H1 (cell line): Measurements from ENCODE around the gene EIF2S2. TPM values are rescaled to one million over a fixed set of nuclear protein-coding genes. Genes with fewer than 3 reads are reported as not detected.

Experiments used
- CTCF ChIA-PET: fragments of 300-600 bp; sonication (Branson Sonifier 250); formaldehyde crosslinking; loops from one replicate; lab custom pipeline; 2021; ENCODE audit not compliant: partially characterized antibody; lab: Charles Lee
- POLR2A ChIA-PET: fragments of 300-600 bp; sonication (Branson Sonifier 250); formaldehyde crosslinking; loops from one replicate; lab custom pipeline; 2021; ENCODE audit warnings: inconsistent platforms; ENCODE audit not compliant: partially characterized antibody; lab: Charles Lee
- DNase-seq, 2 experiments: peaks; one replicate each; pipeline versions ENCODE4 v3.0.0 to v3.0.0-alpha.2; 2010 to 2022; ENCODE audit warnings: low spot score in 2 of 2, low read depth in 1 of 2, mixed read lengths in 1 of 2
- FAIRE-seq: peaks from 2 replicates; lab custom pipeline; 2011; peaks lifted over from hg19 to GRCh38; lab: Jason Lieb, UNC
- H2AFZ ChIP-seq: 2 replicates; pipeline ENCODE4 v1.8.1; 2012; ENCODE audit warnings: low read length, inconsistent platforms
- H2AK5ac ChIP-seq: 2 replicates; pipeline ENCODE4 v1.6.1; 2013; ENCODE audit warnings: low read depth, low read length
- H2BK120ac ChIP-seq: replicated peaks from 2 replicates; pipeline ENCODE3; 2013; ENCODE audit warnings: low read depth, low read length, inconsistent platforms
- H2BK12ac ChIP-seq: 2 replicates; pipeline ENCODE4 v1.6.1; 2013; ENCODE audit warnings: low read depth, low read length
- H2BK15ac ChIP-seq: 2 replicates; pipeline ENCODE4 v1.6.1; 2013; ENCODE audit warnings: low read length
- H2BK20ac ChIP-seq: 2 replicates; pipeline ENCODE4 v1.6.1; 2013; ENCODE audit warnings: low read length
- H2BK5ac ChIP-seq: 2 replicates; pipeline ENCODE4 v1.6.1; 2013; ENCODE audit warnings: low read depth, low read length
- H3K14ac ChIP-seq: 2 replicates; pipeline ENCODE4 v1.6.1; 2013; ENCODE audit warnings: inconsistent platforms; ENCODE audit not compliant: insufficient read length
- H3K18ac ChIP-seq: 2 replicates; pipeline ENCODE4 v1.6.1; 2013; ENCODE audit warnings: low read length; ENCODE audit errors: extremely low read depth
- H3K23ac ChIP-seq: 2 replicates; pipeline ENCODE4 v1.6.1; 2013; ENCODE audit warnings: inconsistent platforms; ENCODE audit not compliant: insufficient read length
- H3K23me2 ChIP-seq: 2 replicates; pipeline ENCODE4 v1.6.1; 2013; ENCODE audit warnings: low read depth, low read length
- H3K27ac ChIP-seq: 2 replicates; pipeline ENCODE4 v1.6.1; 2011; ENCODE audit warnings: low read depth, low read length, inconsistent platforms
- H3K27me3 ChIP-seq, 4 experiments: replicated peaks in 1 of 4; 1 replicate in 1 of 4; 2 replicates in 3 of 4; pipeline versions ENCODE4 v1.6.1 to v1.8.1; 2011 to 2013; ENCODE audit warnings: low read length in 3 of 4, mild to moderate bottlenecking in 3 of 4, inconsistent platforms in 2 of 4, mixed read lengths in 2 of 4, moderate library complexity in 1 of 4; ENCODE audit not compliant: control insufficient read depth in 3 of 4, insufficient read depth in 3 of 4; ENCODE audit errors: extremely low read depth in 1 of 4
- H3K36me3 ChIP-seq, 4 experiments: 2 replicates each; pipeline versions ENCODE4 v1.6.1 to v1.8.1; 2011 to 2013; ENCODE audit warnings: mild to moderate bottlenecking in 4 of 4, low read length in 3 of 4, moderate library complexity in 2 of 4, control low read depth in 1 of 4, inconsistent platforms in 1 of 4; ENCODE audit not compliant: insufficient read depth in 4 of 4, control insufficient read depth in 2 of 4
- H3K4ac ChIP-seq: replicated peaks from 2 replicates; pipeline ENCODE3; 2013; ENCODE audit warnings: low read length, low read depth, mixed read lengths, inconsistent platforms; ENCODE audit not compliant: insufficient read length
- H3K4me1 ChIP-seq, 4 experiments: replicated peaks in 1 of 4; 1 replicate in 1 of 4; 2 replicates in 3 of 4; pipeline versions ENCODE4 v1.6.1 to v1.8.1; 2011 to 2013; ENCODE audit warnings: low read length in 3 of 4, inconsistent platforms in 2 of 4, mixed read lengths in 1 of 4; ENCODE audit not compliant: insufficient read depth in 4 of 4, control insufficient read depth in 3 of 4
- H3K4me2 ChIP-seq, 2 experiments: 2 replicates each; pipeline versions ENCODE4 v1.6.1 to v1.8.1; 2011 to 2013; ENCODE audit warnings: low read depth in 2 of 2, low read length in 2 of 2, control low read depth in 1 of 2, inconsistent platforms in 1 of 2, mild to moderate bottlenecking in 1 of 2; ENCODE audit not compliant: insufficient read depth in 1 of 2
- H3K4me3 ChIP-seq, 4 experiments: fragments of 200-600, 300-600 bp in 1 of 4; sonication (generic), shearing (Covaris generic), sonication (Bioruptor Twin) in 1 of 4; 2 replicates each; pipeline versions ENCODE4 v1.5.1 to v1.8.1; 2011 to 2016; ENCODE audit warnings: low read length in 4 of 4, low read depth in 3 of 4, control low read depth in 2 of 4, inconsistent platforms in 2 of 4, mild to moderate bottlenecking in 2 of 4, mixed read lengths in 1 of 4, moderate library complexity in 1 of 4; ENCODE audit not compliant: insufficient read depth in 2 of 4; ENCODE audit errors: extremely low read depth in 1 of 4
- H3K56ac ChIP-seq: replicated peaks from 2 replicates; pipeline ENCODE3; 2013; ENCODE audit warnings: low read depth, mild to moderate bottlenecking, mixed read lengths, low read length, inconsistent platforms; ENCODE audit not compliant: insufficient read length
- H3K79me1 ChIP-seq: 2 replicates; pipeline ENCODE4 v1.6.1; 2013; ENCODE audit warnings: low read depth, low read length, control low read depth
- H3K79me2 ChIP-seq, 2 experiments: 2 replicates each; pipeline versions ENCODE4 v1.6.1 to v1.8.1; 2012 to 2013; ENCODE audit warnings: low read length in 2 of 2, mild to moderate bottlenecking in 2 of 2, inconsistent platforms in 1 of 2; ENCODE audit not compliant: insufficient read depth in 2 of 2, control insufficient read depth in 1 of 2
- H3K9ac ChIP-seq, 4 experiments: replicated peaks in 1 of 4; 1 replicate in 1 of 4; 2 replicates in 3 of 4; pipeline versions ENCODE4 v1.6.1 to v1.8.1; 2011 to 2013; ENCODE audit warnings: low read depth in 3 of 4, low read length in 3 of 4, control low read depth in 2 of 4, mild to moderate bottlenecking in 2 of 4, moderate library complexity in 2 of 4, inconsistent platforms in 1 of 4; ENCODE audit errors: extremely low read depth in 1 of 4
- H3K9me3 ChIP-seq, 2 experiments: 2 replicates each; pipeline versions ENCODE4 v1.6.1 to v1.8.1; 2012 to 2013; ENCODE audit warnings: mild to moderate bottlenecking in 2 of 2, moderate library complexity in 2 of 2, control low read depth in 1 of 2, inconsistent platforms in 1 of 2, low read depth in 1 of 2, low read length in 1 of 2, mixed read lengths in 1 of 2; ENCODE audit not compliant: insufficient read depth in 2 of 2
- H4K20me1 ChIP-seq, 2 experiments: replicated peaks in 1 of 2; 2 replicates each; pipeline versions ENCODE3 to v1.8.1; 2011 to 2013; ENCODE audit warnings: inconsistent platforms in 2 of 2, low read length in 2 of 2, mild to moderate bottlenecking in 1 of 2; ENCODE audit not compliant: insufficient read depth in 2 of 2, control insufficient read depth in 1 of 2
- H4K5ac ChIP-seq: 2 replicates; pipeline ENCODE4 v1.6.1; 2013; ENCODE audit warnings: low read length, low read depth, mixed read lengths, inconsistent platforms; ENCODE audit not compliant: insufficient read length
- H4K8ac ChIP-seq: 2 replicates; pipeline ENCODE4 v1.8.0; 2013; ENCODE audit warnings: mild to moderate bottlenecking, moderate library complexity, low read length, inconsistent platforms; ENCODE audit not compliant: insufficient read depth; ENCODE audit errors: extremely low read depth
- H4K91ac ChIP-seq: replicated peaks from 2 replicates; pipeline ENCODE3; 2013; ENCODE audit warnings: low read length, mixed read lengths, inconsistent platforms; ENCODE audit not compliant: insufficient read length
- BACH1 ChIP-seq: IDR thresholded peaks from 2 replicates; pipeline ENCODE4 v1.6.1; 2012; ENCODE audit warnings: low read length, improper control_type of control experiment
- CBX5 ChIP-seq: fragments of 300-800, 300-1000 bp; sonication (generic); IDR thresholded peaks from 2 replicates; pipeline ENCODE4 v1.7.1; 2016; ENCODE audit warnings: antibody characterized with exemption, low read length, low read depth
- CHD2 ChIP-seq: IDR thresholded peaks from 2 replicates; pipeline ENCODE4 v1.6.1; 2012; ENCODE audit warnings: low read length, improper control_type of control experiment
- E2F6 ChIP-seq: IDR thresholded peaks from 2 replicates; pipeline ENCODE4 v1.6.1; 2012; ENCODE audit warnings: inconsistent platforms
- FOSL1 ChIP-seq: IDR thresholded peaks from 2 replicates; pipeline ENCODE4 v1.6.1; 2011; ENCODE audit warnings: mild to moderate bottlenecking, low read depth, low read length, moderate library complexity; ENCODE audit not compliant: insufficient read depth
- GTF2F1 ChIP-seq: IDR thresholded peaks from 2 replicates; pipeline ENCODE4 v1.6.1; 2012; ENCODE audit warnings: low read depth, low read length, improper control_type of control experiment, borderline replicate concordance
- KDM5A ChIP-seq: fragments of 200-600 bp; IDR thresholded peaks from 2 replicates; pipeline ENCODE4 v1.7.1; 2012; ENCODE audit warnings: mild to moderate bottlenecking, low read length, inconsistent platforms, mixed read lengths
- RAD21 ChIP-seq, 2 experiments: IDR thresholded peaks in 1 of 2; conservative IDR thresholded peaks in 1 of 2; 2 replicates each; pipeline ENCODE4 v1.6.1; 2011; ENCODE audit warnings: low read depth in 2 of 2, low read length in 2 of 2, improper control_type of control experiment in 1 of 2, inconsistent platforms in 1 of 2, mild to moderate bottlenecking in 1 of 2, moderate library complexity in 1 of 2
- RBBP5 ChIP-seq: IDR thresholded peaks from 2 replicates; pipeline ENCODE4 v1.7.1; 2012; ENCODE audit warnings: low read depth, mild to moderate bottlenecking, inconsistent platforms, low read length, moderate library complexity, borderline replicate concordance
- YY1 ChIP-seq: IDR thresholded peaks from 2 replicates; pipeline ENCODE4 v1.6.1; 2011; ENCODE audit warnings: low read depth, mild to moderate bottlenecking, low read length
- WGBS, 2 experiments: shearing (Covaris generic) in 1 of 2; methylation state at CpG; one replicate each; pipeline versions ENCODE4 v1.1.6 to v1.1.7; 2013 to 2015; ENCODE audit warnings: low lambda C conversion rate in 2 of 2, mixed read lengths in 2 of 2, inconsistent platforms in 1 of 2, low coverage in 1 of 2, missing lambda C conversion rate in 1 of 2; ENCODE audit not compliant: insufficient replicate concordance in 2 of 2, insufficient coverage in 1 of 2, insufficient read length in 1 of 2; ENCODE audit errors: extremely low coverage in 1 of 2, missing lambda C conversion rate in 1 of 2; 5-methylcytosine and 5-hydroxymethylcytosine counted together
- polyA plus RNA-seq, 7 experiments: library from polyadenylated mRNA; depleted of rRNA in 3 of 7; stranded (reverse) in 5 of 7; unstranded in 2 of 7; fragments of >200 nt in 5 of 7; fragments of 200-250 nt in 2 of 7; gene quantifications; 1 replicate in 5 of 7; 2 replicates in 1 of 7; 4 replicates in 1 of 7; pipeline versions ENCODE4 v1.2.1 to v1.2.3, GENCODE V29; 2011 to 2013; ENCODE audit warnings: missing spikeins in 2 of 7, mixed read lengths in 2 of 7
- total RNA-seq: library from RNA; stranded (reverse); fragmentation: NEBNext Ultra II Directional; extraction: Animal tissue kit (Norgen Biotek cat#: 25700); gene quantifications from 2 replicates; pipeline ENCODE4 v1.2.1, GENCODE V29; 2021

Gene EIF2S2
- total and polyA plus RNA-seq, 2 of the 8 experiments (the other 6 are each of a cell fraction or from before 2014, with no cell fraction given): 59.5 to 142 TPM

GRCh38 chr20:34066476-34067090 lies 45.5 kb downstream of the EIF2S2 start:
- no peak overlapping the region for H3K27ac ChIP-seq
- no peak overlapping the region for H3K4ac ChIP-seq
- POLR2A ChIA-PET: no interaction called here
- no peak overlapping the region for H3K23ac ChIP-seq
- no peaks in the 10 kb centered on the region for H3K27me3 ChIP-seq
- H4K91ac ChIP-seq: no peak overlapping the region
- H2AK5ac ChIP-seq: no peak overlapping the region
- H4K8ac ChIP-seq: no peak overlapping the region
- CTCF ChIA-PET: interaction anchor here (0.6 to 4.6 kb wide), 6 partner anchors 12 to 274 kb away, joined by 3 to 78 read pairs (median 20); no protein-coding TSS in a partner anchor
- H4K5ac ChIP-seq: no peak overlapping the region
- no peak for DNase-seq
- no peak overlapping the region for H3K18ac ChIP-seq
- H3K79me1 ChIP-seq: no peaks in the 10 kb centered on the region; the same call in 1 of the 2 replicates
- peaks cover 0 to 9% (median 5%) of the 10 kb centered on the region in 4 experiments; a peak in 5 of 7 replicates for H3K4me1 ChIP-seq
- H3K56ac ChIP-seq: no peak overlapping the region
- peaks cover 0 to 25% of the 10 kb centered on the region in 2 experiments; a peak in 1 of 4 replicates for H3K79me2 ChIP-seq
- no peak for FAIRE-seq
- H3K9ac ChIP-seq: no peak overlapping the region
- H3K23me2 ChIP-seq: no peaks in the 10 kb centered on the region
- H3K9me3 ChIP-seq: no peaks in the 10 kb centered on the region
- WGBS, 2 experiments: 84% methylated on average over 3 of the region's 3 CpGs; no CpG with 5 or more reads in 1 of the 2 experiments
- no peak overlapping the region for H2BK5ac ChIP-seq
- no peak overlapping the region for H2BK12ac ChIP-seq
- H2BK15ac ChIP-seq: no peak overlapping the region
- no peak overlapping the region for H3K14ac ChIP-seq
- no peak overlapping the region for H3K4me2 ChIP-seq
- H4K20me1 ChIP-seq: peaks cover 6 to 21% of the 10 kb centered on the region in 2 experiments
- no peak overlapping the region for H2BK120ac ChIP-seq
- no peak overlapping the region for H3K4me3 ChIP-seq
- no peak overlapping the region for H2AFZ ChIP-seq
- H2BK20ac ChIP-seq: no peak overlapping the region
- H3K36me3 ChIP-seq: no peaks in the 10 kb centered on the region
- TF ChIP-seq CHD2 (no peak), RAD21 (IDR thresholded peaks at IDR 0.05 in 1 of 2, conservative IDR thresholded peaks at IDR 0.05 in 1 of 2; ENCODE audit: low read depth in 2 of 2, low read length in 2 of 2) (no peak), RBBP5 (no peak), KDM5A (no peak), GTF2F1 (no peak), E2F6 (no peak), BACH1 (no peak), FOSL1 (no peak), CBX5 (no peak), YY1 (no peak)
